Cerebellar cortex (tissue), 1 donor: ENCODE measurements around the gene PLXNB3.
"Not testable (repeated sequence)": the region's sequence is repeated elsewhere in the genome, so short reads cannot be mapped to it uniquely, and the experiment has no call there.

ENCODE experiments used
- DNase-seq: peaks from one replicate; pipeline ENCODE4 v3.0.0-alpha.2; 2015; ENCODE audit warnings: low spot score

PLXNB3 gene

GRCh38 chrX:153763989-153764755, at the start of gene PLXNB3:
TSS of gene PLXNB3 (plus strand) at chrX:153764249. CDS start at chrX:153765536, 1,287 bp downstream.
- peak; percentile 81 for DNase-seq

GRCh38 chrX:153714256-153714655, 49.8 kb upstream of the PLXNB3 start:
- no peak for DNase-seq

- no peak for DNase-seq
Measured at GRCh38 chrX:153717445-153717844, 46.6 kb upstream of the PLXNB3 start.

- no peak for DNase-seq
Measured at GRCh38 chrX:153719238-153719637, 44.8 kb upstream of the PLXNB3 start.

- DNase-seq = no peak
Measured at GRCh38 chrX:153719701-153720100, 44.3 kb upstream of the PLXNB3 start.

- DNase-seq = no peak
Measured at GRCh38 chrX:153722704-153723350, 41.2 kb upstream of the PLXNB3 start.

- no peak for DNase-seq
Measured at GRCh38 chrX:153723351-153724251, 40.4 kb upstream of the PLXNB3 start.

- DNase-seq = peak; percentile 73
Measured at GRCh38 chrX:153724252-153725038, 39.6 kb upstream of the PLXNB3 start, which contains the start of the genes ABCD1 and BCAP31. TSS of gene ABCD1 (plus strand) at chrX:153724856. CDS start at chrX:153725267, 411 bp downstream. TSS of gene BCAP31 (minus strand) at chrX:153724387. CDS start at chrX:153723244, 1,143 bp downstream.

GRCh38 chrX:153725039-153725831, 38.8 kb upstream of the PLXNB3 start:
- no peak for DNase-seq

- DNase-seq = no peak
Measured at GRCh38 chrX:153725832-153726285, 38.2 kb upstream of the PLXNB3 start.

- DNase-seq = no peak
Measured at GRCh38 chrX:153726286-153727122, 37.5 kb upstream of the PLXNB3 start.

- peak; percentile 44 for DNase-seq
Measured at GRCh38 chrX:153727123-153727931, 36.7 kb upstream of the PLXNB3 start.

- DNase-seq = no peak
Measured at GRCh38 chrX:153728095-153728494, 36.0 kb upstream of the PLXNB3 start.

GRCh38 chrX:153728951-153729631, 35.0 kb upstream of the PLXNB3 start:
- no peak for DNase-seq

GRCh38 chrX:153730115-153730514, 33.9 kb upstream of the PLXNB3 start:
- not testable (repeated sequence) for DNase-seq

GRCh38 chrX:153731117-153731844, 32.8 kb upstream of the PLXNB3 start:
- DNase-seq = no peak

- no peak for DNase-seq
Measured at GRCh38 chrX:153731845-153732215, 32.2 kb upstream of the PLXNB3 start.
